Stimulated activated effector memory CD8-positive, alpha-beta T cell treated with anti-CD3 and anti-CD28 coated beads, Interleukin-12 subunit alpha, Interleukin-12 subunit beta, amount 100 ng/mL, for 72 hours (primary cell): ENCODE results near the gene THSD4.

Experiments
- ATAC-seq: fragments of 150-1000 bp; cut with Tn5 transposase; 2 replicates; pipeline ENCODE4 v1.10.0; 2021
- DNase-seq, 2 donors: peaks; one replicate each; pipeline ENCODE4 v3.0.0; 2021 to 2022; ENCODE audit warnings: low spot score in 2 of 2
- H3K27ac Mint-ChIP-seq: one replicate; pipeline ENCODE4 v1.8.0; 2022; ENCODE audit warnings: mild to moderate bottlenecking, mixed read lengths
- H3K36me3 Mint-ChIP-seq: one replicate; pipeline ENCODE4 v1.8.0; 2022; ENCODE audit warnings: mild to moderate bottlenecking, mixed read lengths
- H3K4me1 Mint-ChIP-seq: one replicate; pipeline ENCODE4 v1.8.0; 2022; ENCODE audit warnings: mixed read lengths
- H3K4me3 Mint-ChIP-seq: one replicate; pipeline ENCODE4 v1.8.0; 2022; ENCODE audit warnings: mild to moderate bottlenecking, mixed read lengths
- H3K9me3 Mint-ChIP-seq: one replicate; pipeline ENCODE4 v1.8.0; 2022; ENCODE audit warnings: mixed read lengths

The THSD4 gene

GRCh38 chr15:71337197-71337845 lies 222.1 kb downstream of the THSD4 start:
- DNase-seq (no peak), ATAC-seq (no peak)
- H3K27ac Mint-ChIP-seq = no peak overlapping the region
- H3K4me1 Mint-ChIP-seq = no peaks in the 10 kb centered on the region
- H3K36me3 Mint-ChIP-seq = no peaks in the 10 kb centered on the region
- H3K4me3 Mint-ChIP-seq = no peak overlapping the region
- H3K9me3 Mint-ChIP-seq = no peaks in the 10 kb centered on the region

GRCh38 chr15:71338265-71338664 lies 223.0 kb downstream of the THSD4 start:
- Mint-ChIP-seq H3K9me3 (no peaks in the 10 kb centered on the region), H3K4me3 (no peak overlapping the region), H3K4me1 (no peaks in the 10 kb centered on the region), H3K27ac (no peak overlapping the region), H3K36me3 (no peaks in the 10 kb centered on the region)
- ATAC-seq (no peak), DNase-seq (no peak)

- no peaks in the 10 kb centered on the region for H3K36me3 Mint-ChIP-seq
- ATAC-seq = no peak
Observed at GRCh38 chr15:71338827-71339542, 223.7 kb downstream of the THSD4 start.

GRCh38 chr15:71341811-71342550 lies 226.7 kb downstream of the THSD4 start:
- Mint-ChIP-seq H3K36me3 (no peaks in the 10 kb centered on the region), H3K9me3 (no peaks in the 10 kb centered on the region), H3K27ac (no peak overlapping the region), H3K4me1 (no peaks in the 10 kb centered on the region), H3K4me3 (no peak overlapping the region)
- ATAC-seq (no peak), DNase-seq (no peak)

More at GRCh38 chr15:71338827-71339542, 223.7 kb downstream of the THSD4 start:
- H3K4me1 Mint-ChIP-seq = no peaks in the 10 kb centered on the region
- H3K9me3 Mint-ChIP-seq = no peaks in the 10 kb centered on the region
- no peak overlapping the region for H3K4me3 Mint-ChIP-seq
- no peak for DNase-seq
- H3K27ac Mint-ChIP-seq = no peak overlapping the region

- ATAC-seq = no peak
- DNase-seq = no peak
- no peaks in the 10 kb centered on the region for H3K9me3 Mint-ChIP-seq
- no peaks in the 10 kb centered on the region for H3K36me3 Mint-ChIP-seq
- H3K4me3 Mint-ChIP-seq = no peak overlapping the region
- no peaks in the 10 kb centered on the region for H3K4me1 Mint-ChIP-seq
- no peak overlapping the region for H3K27ac Mint-ChIP-seq
Observed at GRCh38 chr15:71342658-71343057, 227.4 kb downstream of the THSD4 start.

GRCh38 chr15:71344316-71344715 lies 229.0 kb downstream of the THSD4 start:
- no peaks in the 10 kb centered on the region for H3K36me3 Mint-ChIP-seq
- ATAC-seq = no peak
- H3K27ac Mint-ChIP-seq = no peak overlapping the region
- no peaks in the 10 kb centered on the region for H3K9me3 Mint-ChIP-seq
- DNase-seq = no peak
- no peak overlapping the region for H3K4me3 Mint-ChIP-seq
- no peaks in the 10 kb centered on the region for H3K4me1 Mint-ChIP-seq

- H3K27ac Mint-ChIP-seq = no peak overlapping the region
Observed at GRCh38 chr15:71345186-71345585, 229.9 kb downstream of the THSD4 start.

GRCh38 chr15:71346464-71346863 lies 231.2 kb downstream of the THSD4 start:
- no peaks in the 10 kb centered on the region for H3K4me1 Mint-ChIP-seq
- H3K36me3 Mint-ChIP-seq = no peaks in the 10 kb centered on the region
- ATAC-seq (no peak), DNase-seq (no peak)
- no peak overlapping the region for H3K4me3 Mint-ChIP-seq
- H3K27ac Mint-ChIP-seq = no peak overlapping the region
- no peaks in the 10 kb centered on the region for H3K9me3 Mint-ChIP-seq

More at GRCh38 chr15:71345186-71345585, 229.9 kb downstream of the THSD4 start:
- Mint-ChIP-seq H3K4me3 (no peak overlapping the region), H3K9me3 (no peaks in the 10 kb centered on the region), H3K36me3 (no peaks in the 10 kb centered on the region), H3K4me1 (no peaks in the 10 kb centered on the region)
- ATAC-seq (no peak), DNase-seq (no peak)

GRCh38 chr15:71348597-71348996 lies 233.3 kb downstream of the THSD4 start:
- no peaks in the 10 kb centered on the region for H3K36me3 Mint-ChIP-seq
- H3K9me3 Mint-ChIP-seq = no peaks in the 10 kb centered on the region
- no peak overlapping the region for H3K4me3 Mint-ChIP-seq
- no peaks in the 10 kb centered on the region for H3K4me1 Mint-ChIP-seq
- no peak for ATAC-seq
- H3K27ac Mint-ChIP-seq = no peak overlapping the region
- no peak for DNase-seq

- H3K4me3 Mint-ChIP-seq = no peak overlapping the region
- no peaks in the 10 kb centered on the region for H3K9me3 Mint-ChIP-seq
- H3K36me3 Mint-ChIP-seq = no peaks in the 10 kb centered on the region
- ATAC-seq = no peak
- no peaks in the 10 kb centered on the region for H3K4me1 Mint-ChIP-seq
- no peak overlapping the region for H3K27ac Mint-ChIP-seq
- no peak for DNase-seq
Observed at GRCh38 chr15:71349336-71349735, 234.1 kb downstream of the THSD4 start.

GRCh38 chr15:71349736-71350526 lies 234.7 kb downstream of the THSD4 start:
- DNase-seq (no peak), ATAC-seq (no peak)
- Mint-ChIP-seq H3K4me1 (no peaks in the 10 kb centered on the region), H3K9me3 (no peaks in the 10 kb centered on the region), H3K27ac (no peak overlapping the region), H3K36me3 (no peaks in the 10 kb centered on the region), H3K4me3 (no peak overlapping the region)

GRCh38 chr15:71350622-71351378 lies 235.5 kb downstream of the THSD4 start:
- H3K4me1 Mint-ChIP-seq = no peaks in the 10 kb centered on the region
- no peak overlapping the region for H3K4me3 Mint-ChIP-seq
- ATAC-seq (no peak), DNase-seq (no peak)
- no peaks in the 10 kb centered on the region for H3K9me3 Mint-ChIP-seq
- no peak overlapping the region for H3K27ac Mint-ChIP-seq
- no peaks in the 10 kb centered on the region for H3K36me3 Mint-ChIP-seq

- H3K4me1 Mint-ChIP-seq = no peaks in the 10 kb centered on the region
- no peak overlapping the region for H3K27ac Mint-ChIP-seq
- H3K9me3 Mint-ChIP-seq = no peaks in the 10 kb centered on the region
- no peak overlapping the region for H3K4me3 Mint-ChIP-seq
- no peaks in the 10 kb centered on the region for H3K36me3 Mint-ChIP-seq
- ATAC-seq (no peak), DNase-seq (no peak)
Observed at GRCh38 chr15:71352125-71352524, 236.9 kb downstream of the THSD4 start.

- Mint-ChIP-seq H3K36me3 (no peaks in the 10 kb centered on the region), H3K4me1 (no peaks in the 10 kb centered on the region), H3K9me3 (no peaks in the 10 kb centered on the region), H3K27ac (no peak overlapping the region), H3K4me3 (no peak overlapping the region)
- no peak for DNase-seq
- ATAC-seq = no peak
Observed at GRCh38 chr15:71352765-71353164, 237.5 kb downstream of the THSD4 start.

GRCh38 chr15:71353171-71353570 lies 237.9 kb downstream of the THSD4 start:
- H3K36me3 Mint-ChIP-seq = no peaks in the 10 kb centered on the region
- DNase-seq (no peak), ATAC-seq (no peak)
- no peak overlapping the region for H3K27ac Mint-ChIP-seq
- H3K4me3 Mint-ChIP-seq = no peak overlapping the region
- no peaks in the 10 kb centered on the region for H3K4me1 Mint-ChIP-seq
- H3K9me3 Mint-ChIP-seq = no peaks in the 10 kb centered on the region
